HG03280 (cell line): ENCODE results near the gene GPANK1.

ENCODE experiments used
- ATAC-seq: cut with Tn5 transposase; IDR thresholded peaks from one replicate; pipeline ENCODE4 v1.9.1; 2021; ENCODE audit warnings: mild to moderate bottlenecking, moderate library complexity; ENCODE audit not compliant: unreplicated experiment

GPANK1 gene

GRCh38 chr6:31643818-31644454 lies 20.9 kb downstream of the GPANK1 start:
- ATAC-seq, result no peak

GRCh38 chr6:31642798-31643570 lies 21.8 kb downstream of the GPANK1 start:
- ATAC-seq, result no peak

- no peak for ATAC-seq
Observed at GRCh38 chr6:31641370-31641769, 23.4 kb downstream of the GPANK1 start.

- no peak for ATAC-seq
Observed at GRCh38 chr6:31640612-31641011, 24.2 kb downstream of the GPANK1 start.

GRCh38 chr6:31639449-31639861 lies 25.3 kb downstream of the GPANK1 start:
- ATAC-seq, result no peak

- ATAC-seq, result no peak
Observed at GRCh38 chr6:31639043-31639442, 25.8 kb downstream of the GPANK1 start.

GRCh38 chr6:31636698-31637596 lies 27.9 kb downstream of the GPANK1 start:
- no peak for ATAC-seq

GRCh38 chr6:31634969-31635575 lies 29.7 kb downstream of the GPANK1 start:
- ATAC-seq, result no peak

GRCh38 chr6:31634131-31634530 lies 30.7 kb downstream of the GPANK1 start:
- ATAC-seq, result no peak

- ATAC-seq, result no peak
Observed at GRCh38 chr6:31633447-31633846, 31.4 kb downstream of the GPANK1 start.

GRCh38 chr6:31632279-31632946 lies 32.4 kb downstream of the GPANK1 start:
- ATAC-seq, result no peak

- no peak for ATAC-seq
Observed at GRCh38 chr6:31631681-31632278, 33.0 kb downstream of the GPANK1 start.

GRCh38 chr6:31631209-31631608 lies 33.6 kb downstream of the GPANK1 start:
- ATAC-seq, result no peak

GRCh38 chr6:31630177-31630934 lies 34.4 kb downstream of the GPANK1 start:
- no peak for ATAC-seq

- no peak for ATAC-seq
Observed at GRCh38 chr6:31629014-31629413, 35.8 kb downstream of the GPANK1 start.

- ATAC-seq, result no peak
Observed at GRCh38 chr6:31627690-31628287, 37.0 kb downstream of the GPANK1 start.

GRCh38 chr6:31626952-31627351 lies 37.8 kb downstream of the GPANK1 start:
- ATAC-seq, result no peak

GRCh38 chr6:31624070-31624469 lies 40.7 kb downstream of the GPANK1 start:
- no peak for ATAC-seq

GRCh38 chr6:31622684-31623091 lies 42.1 kb downstream of the GPANK1 start:
- ATAC-seq, result no peak
